CD4-positive, alpha-beta T cell treated with Interleukin-6 at 100 ng/mL for 8 hours (primary cell): ENCODE data around the gene SMPD2.

Source experiments
- DNase-seq: peaks from one replicate; pipeline ENCODE4 v3.0.0-alpha.2; 2020; ENCODE audit warnings: mixed read lengths, low spot score

SMPD2 gene

DNA sequence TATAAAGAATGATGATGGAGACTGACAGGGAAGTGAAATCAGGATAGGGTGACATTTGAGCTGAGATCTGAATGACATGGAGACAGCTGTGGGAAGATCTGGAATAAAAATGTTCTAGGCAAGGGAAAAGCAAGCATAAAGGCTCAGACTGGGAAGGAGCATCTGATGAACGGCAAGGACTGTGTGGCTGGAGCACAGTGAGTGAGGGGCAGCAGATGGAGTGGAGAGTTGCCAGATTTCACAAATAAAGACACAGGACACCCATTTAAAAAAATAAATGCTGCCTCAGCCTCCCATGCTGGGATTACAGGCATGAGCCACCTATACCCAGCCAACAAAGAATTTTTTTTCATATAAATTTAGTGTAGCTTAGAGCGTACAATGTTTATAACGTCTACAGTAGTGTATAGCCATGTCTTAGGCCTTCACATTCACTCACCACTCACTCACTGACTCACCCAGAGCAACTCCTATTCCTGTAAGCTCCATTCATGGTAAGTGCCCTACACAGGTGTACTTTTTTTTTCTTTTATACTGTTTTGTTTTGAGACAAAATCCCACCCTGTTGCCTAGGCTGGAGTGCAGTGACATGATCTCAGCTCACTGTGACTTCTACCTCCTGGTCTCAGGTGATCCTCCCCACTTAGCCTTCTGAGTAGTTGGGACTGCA, 44.9 kb downstream of the SMPD2 start:
- DNase-seq = no peak

- DNase-seq = no peak
Observed at GRCh38 chr6:109486068-109486467, 45.5 kb downstream of the SMPD2 start.

GRCh38 chr6:109488001-109488400, 47.5 kb downstream of the SMPD2 start:
- no peak for DNase-seq

GRCh38 chr6:109490713-109491112, 50.2 kb downstream of the SMPD2 start:
- DNase-seq = no peak

- peak; percentile 58 for DNase-seq
Observed at GRCh38 chr6:109491207-109491938, 50.8 kb downstream of the SMPD2 start.
